BJ (cell line): ENCODE measurements around the gene CABP1. TPM values are rescaled to one million over a fixed set of nuclear protein-coding genes. Genes with fewer than 3 reads are reported as not detected.

ENCODE experiments used
- CTCF ChIA-PET: fragments of 350-600 bp; formaldehyde crosslinking; extraction: SDS; loops from one replicate; lab custom pipeline; 2021; ENCODE audit warnings: antibody characterized with exemption, inconsistent platforms; lab: Yijun Ruan, JAX
- POLR2A ChIA-PET: fragments of 300-600 bp; sonication (Branson Sonifier 250); formaldehyde crosslinking; extraction: SDS; loops from one replicate; lab custom pipeline; 2021; ENCODE audit warnings: antibody characterized with exemption; lab: Charles Lee
- DNase-seq: peaks from one replicate; pipeline ENCODE4 v3.0.0-alpha.2; 2011; ENCODE audit warnings: low read depth
- H3K27me3 ChIP-seq: 2 replicates; pipeline ENCODE4 v1.6.0; 2011; ENCODE audit warnings: low read length; ENCODE audit not compliant: control insufficient read depth, insufficient read depth
- H3K36me3 ChIP-seq: 2 replicates; pipeline ENCODE4 v1.5.1; 2011; ENCODE audit warnings: low read length; ENCODE audit not compliant: control insufficient read depth, insufficient read depth
- H3K4me3 ChIP-seq: 2 replicates; pipeline ENCODE4 v1.5.1; 2011; ENCODE audit warnings: low read depth, mild to moderate bottlenecking, control low read depth, low read length
- polyA plus RNA-seq: library from polyadenylated mRNA; depleted of rRNA; stranded (reverse); fragments of >200 nt; gene quantifications from 2 replicates; pipeline ENCODE4 v1.2.3, GENCODE V29; 2011
- TF ChIP-seq, protein P1 (sequence below): IDR thresholded peaks from 2 replicates; pipeline ENCODE4 v1.5.1; 2011; ENCODE audit warnings: low read depth, mild to moderate bottlenecking, control low read depth, inconsistent platforms, low read length, moderate library complexity; ENCODE audit not compliant: insufficient read depth

CABP1 gene
- polyA plus RNA-seq, 1 experiment = not detected

DNA sequence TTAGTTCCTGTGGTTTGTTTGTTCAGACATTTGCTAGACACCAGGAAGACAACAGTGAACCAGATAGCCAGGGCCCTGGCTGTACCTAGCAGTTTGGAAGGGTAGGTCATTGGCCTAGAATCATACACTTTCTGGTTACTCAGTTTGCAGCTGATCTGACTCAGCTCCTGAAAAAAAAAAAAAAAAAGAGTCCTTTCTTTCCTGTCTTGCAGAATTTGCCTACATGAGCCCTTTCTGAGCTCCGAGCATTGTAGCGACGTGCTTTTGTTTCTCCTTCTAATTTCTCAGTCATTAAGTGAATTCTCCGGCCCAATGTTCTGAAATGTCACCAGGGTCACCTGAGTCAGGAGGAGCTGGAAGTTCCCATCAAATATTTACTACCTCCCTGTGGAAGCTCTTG is 2.4 kb downstream of the CABP1 start:
- Histone ChIP-seq H3K4me3 (no peak overlapping the region), H3K27me3 (peaks cover 35% of the 10 kb centered on the region), H3K36me3 (no peaks in the 10 kb centered on the region)
- ChIA-PET POLR2A (interaction anchor here (0.6 kb wide), 1 partner anchor 28 kb away, joined by 9 read pairs; no protein-coding TSS in a partner anchor), CTCF (interaction anchor here (1.2 kb wide), 1 partner anchor 72 kb away, joined by 3 read pairs; no protein-coding TSS in a partner anchor)
- DNase-seq = no peak
- TF ChIP-seq, protein P1, sequence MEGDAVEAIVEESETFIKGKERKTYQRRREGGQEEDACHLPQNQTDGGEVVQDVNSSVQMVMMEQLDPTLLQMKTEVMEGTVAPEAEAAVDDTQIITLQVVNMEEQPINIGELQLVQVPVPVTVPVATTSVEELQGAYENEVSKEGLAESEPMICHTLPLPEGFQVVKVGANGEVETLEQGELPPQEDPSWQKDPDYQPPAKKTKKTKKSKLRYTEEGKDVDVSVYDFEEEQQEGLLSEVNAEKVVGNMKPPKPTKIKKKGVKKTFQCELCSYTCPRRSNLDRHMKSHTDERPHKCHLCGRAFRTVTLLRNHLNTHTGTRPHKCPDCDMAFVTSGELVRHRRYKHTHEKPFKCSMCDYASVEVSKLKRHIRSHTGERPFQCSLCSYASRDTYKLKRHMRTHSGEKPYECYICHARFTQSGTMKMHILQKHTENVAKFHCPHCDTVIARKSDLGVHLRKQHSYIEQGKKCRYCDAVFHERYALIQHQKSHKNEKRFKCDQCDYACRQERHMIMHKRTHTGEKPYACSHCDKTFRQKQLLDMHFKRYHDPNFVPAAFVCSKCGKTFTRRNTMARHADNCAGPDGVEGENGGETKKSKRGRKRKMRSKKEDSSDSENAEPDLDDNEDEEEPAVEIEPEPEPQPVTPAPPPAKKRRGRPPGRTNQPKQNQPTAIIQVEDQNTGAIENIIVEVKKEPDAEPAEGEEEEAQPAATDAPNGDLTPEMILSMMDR = no peak

DNA sequence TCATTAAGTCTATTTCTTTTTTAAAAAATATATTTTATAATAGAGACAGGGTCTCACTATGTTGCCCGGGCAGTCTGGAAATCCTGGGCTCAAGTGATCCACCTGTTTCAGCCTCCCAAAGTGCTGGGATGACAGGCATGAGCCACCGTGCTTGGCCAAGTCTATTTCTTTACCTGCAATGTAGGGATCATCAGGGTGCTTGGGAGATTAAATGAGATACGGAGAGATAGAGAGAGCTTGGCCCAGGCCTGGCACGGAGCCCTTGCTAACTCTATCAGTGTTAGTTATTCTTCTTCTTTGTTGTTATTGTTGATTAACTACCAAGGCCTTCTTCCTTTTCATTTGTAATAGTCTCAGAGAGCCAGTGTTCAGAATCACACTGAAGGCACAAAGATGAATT is 3.1 kb downstream of the CABP1 start:
- ChIA-PET CTCF (interaction anchor here (1.1 kb wide), 1 partner anchor 65 kb away, joined by 3 read pairs; no protein-coding TSS in a partner anchor), POLR2A (no interaction called here)
- H3K36me3 ChIP-seq = no peaks in the 10 kb centered on the region
- DNase-seq = no peak
- H3K4me3 ChIP-seq = no peak overlapping the region
- TF ChIP-seq, protein P1 = no peak
- H3K27me3 ChIP-seq = peaks cover 35% of the 10 kb centered on the region

DNA sequence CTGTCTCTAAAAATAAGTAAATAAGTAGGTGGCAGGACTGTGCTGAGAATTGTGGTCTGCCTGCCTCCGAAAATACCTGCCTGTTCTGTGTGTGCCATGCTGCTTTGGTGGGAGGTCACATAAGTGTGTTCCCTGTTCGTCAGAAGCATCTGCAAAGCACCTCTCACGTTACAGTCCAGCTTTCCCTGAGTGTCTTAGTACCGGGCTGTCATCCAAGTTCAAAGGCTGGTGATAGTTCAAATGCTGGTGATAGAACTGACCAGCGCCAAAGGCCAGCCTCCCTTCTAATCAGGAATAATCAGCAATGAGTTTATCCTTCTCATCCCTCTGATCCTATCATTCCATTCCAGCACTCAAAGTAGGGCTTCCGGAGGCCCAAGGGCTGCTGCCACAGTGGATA is 5.6 kb downstream of the CABP1 start:
- CTCF ChIA-PET = interaction anchor here (0.7 to 7.4 kb wide), 19 partner anchors 10 to 335 kb away, joined by 3 to 86 read pairs (median 4); partner anchors contain the start of genes POP5 and UNC119B
- H3K27me3 ChIP-seq = peaks cover 40% of the 10 kb centered on the region
- DNase-seq = no peak
- no peak overlapping the region for H3K4me3 ChIP-seq
- TF ChIP-seq, protein P1 = no peak
- POLR2A ChIA-PET = no interaction called here
- H3K36me3 ChIP-seq = no peaks in the 10 kb centered on the region

DNA sequence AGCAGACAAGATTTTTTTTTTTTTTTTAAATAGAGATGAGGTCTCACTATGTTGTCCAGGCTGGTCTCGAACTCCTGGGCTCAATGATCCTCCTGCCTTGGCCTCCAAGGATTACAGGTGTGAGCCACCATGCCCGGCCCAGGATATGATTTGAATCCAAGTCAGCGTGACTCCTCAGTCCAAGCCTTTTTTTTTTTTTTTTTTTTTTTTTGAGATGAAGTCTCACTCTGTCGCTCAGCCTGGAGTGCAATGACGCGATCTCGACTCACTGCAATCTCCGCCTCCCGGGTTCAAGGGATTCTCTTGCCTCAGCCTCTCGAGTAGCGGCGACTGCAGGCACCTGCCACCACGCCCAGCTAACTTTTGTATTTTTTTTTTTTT is 6.9 kb downstream of the CABP1 start:
- no peak for DNase-seq
- Histone ChIP-seq H3K36me3 (no peaks in the 10 kb centered on the region), H3K27me3 (peaks cover 27% of the 10 kb centered on the region), H3K4me3 (no peak overlapping the region)
- ChIA-PET CTCF (interaction anchor here (0.7 to 7.4 kb wide), 20 partner anchors 11 to 362 kb away, joined by 3 to 86 read pairs (median 6); partner anchors contain the start of genes MLEC, PLA2G1B and POP5), POLR2A (no interaction called here)
- TF ChIP-seq, protein P1 = no peak

DNA sequence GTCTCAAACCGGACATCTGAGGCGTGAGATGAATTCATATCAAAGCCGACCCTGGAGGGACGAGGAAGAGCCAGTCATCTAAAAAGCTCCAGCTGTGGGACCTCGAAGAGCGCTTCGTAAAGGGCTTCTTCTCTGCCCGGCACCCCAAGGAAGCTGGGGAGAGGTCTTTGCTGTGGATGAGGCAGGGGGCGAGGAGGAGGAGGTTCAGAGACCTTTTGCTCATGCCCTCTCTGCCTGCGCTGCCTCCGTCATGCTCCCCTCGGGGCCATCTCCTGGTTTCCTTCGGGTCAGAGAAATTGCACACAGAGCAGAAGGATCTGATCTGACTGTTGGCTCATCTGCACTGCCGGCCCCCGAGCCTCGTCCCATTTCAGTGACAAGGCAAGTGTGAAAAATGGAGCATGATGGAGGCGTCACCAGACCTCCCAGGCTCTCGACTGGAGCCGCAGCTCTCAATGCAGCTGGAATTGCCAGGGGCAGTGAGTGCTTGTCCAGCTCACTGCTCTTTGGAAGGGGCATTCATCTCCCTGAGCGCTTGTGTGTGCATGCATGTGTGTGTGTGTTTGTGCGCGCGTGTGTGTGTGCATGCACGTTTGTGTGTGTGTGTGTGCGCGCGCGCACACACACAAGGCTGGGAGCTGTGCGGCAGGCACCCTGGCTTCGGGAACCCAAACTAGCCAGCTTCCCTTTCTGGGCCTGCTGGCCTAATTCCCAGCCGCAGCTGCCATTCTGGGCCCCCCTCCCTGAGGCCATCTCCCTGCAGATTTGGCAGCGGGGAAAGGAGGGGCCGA is 9.2 kb downstream of the CABP1 start:
- TF ChIP-seq, protein P1 = no peak
- H3K36me3 ChIP-seq = no peaks in the 10 kb centered on the region
- no peak for DNase-seq
- CTCF ChIA-PET = interaction anchor here (0.6 to 7.4 kb wide), 45 partner anchors 8 to 760 kb away, joined by 3 to 86 read pairs (median 4); partner anchors contain the start of genes MLEC, PLA2G1B, POP5 and UNC119B
- H3K4me3 ChIP-seq = no peak overlapping the region; the same call in 1 of the 2 replicates
- H3K27me3 ChIP-seq = peaks cover 22% of the 10 kb centered on the region
- POLR2A ChIA-PET = interaction anchor here (0.6 kb wide), 2 partner anchors 64 to 159 kb away, joined by 3 to 5 read pairs; no protein-coding TSS in a partner anchor
